H9 (cell line): ENCODE data around the gene HCK. TPM values are rescaled to one million over a fixed set of nuclear protein-coding genes. Genes with fewer than 3 reads are reported as not detected.

ENCODE experiments used
- DNase-seq: peaks from one replicate; pipeline ENCODE4 v3.0.0-alpha.2; 2017
- H2AFZ ChIP-seq: one replicate; pipeline ENCODE4 v1.6.1; 2013; ENCODE audit warnings: mild to moderate bottlenecking, low read length, control low read depth, moderate library complexity
- H2AK5ac ChIP-seq: 2 replicates; pipeline ENCODE4 v1.6.1; 2013; ENCODE audit warnings: low read length, control low read depth, mixed read lengths; ENCODE audit not compliant: insufficient read length
- H2BK120ac ChIP-seq: one replicate; pipeline ENCODE4 v1.6.1; 2013; ENCODE audit warnings: low read depth, mild to moderate bottlenecking, low read length, control low read depth, inconsistent platforms; ENCODE audit not compliant: poor library complexity, severe bottlenecking
- H2BK12ac ChIP-seq: 2 replicates; pipeline ENCODE4 v1.6.1; 2013; ENCODE audit warnings: low read length, control low read depth, mixed read lengths, low read depth; ENCODE audit not compliant: insufficient read length
- H2BK15ac ChIP-seq: 2 replicates; pipeline ENCODE4 v1.6.1; 2013; ENCODE audit warnings: low read depth, low read length, control low read depth
- H2BK20ac ChIP-seq: one replicate; pipeline ENCODE4 v1.6.1; 2013; ENCODE audit warnings: low read depth, mild to moderate bottlenecking, low read length, control low read depth, inconsistent platforms; ENCODE audit not compliant: poor library complexity, severe bottlenecking
- H2BK5ac ChIP-seq: 2 replicates; pipeline ENCODE4 v1.6.1; 2013; ENCODE audit warnings: low read length, control low read depth, mixed read lengths; ENCODE audit not compliant: insufficient read length
- H3K14ac ChIP-seq: 2 replicates; pipeline ENCODE4 v1.6.1; 2013; ENCODE audit warnings: low read length, control low read depth; ENCODE audit not compliant: insufficient read depth
- H3K18ac ChIP-seq: 2 replicates; pipeline ENCODE4 v1.6.1; 2013; ENCODE audit warnings: low read depth, mild to moderate bottlenecking, mixed read lengths, low read length, control low read depth; ENCODE audit not compliant: insufficient read length
- H3K23ac ChIP-seq: 2 replicates; pipeline ENCODE4 v1.6.1; 2013; ENCODE audit warnings: low read length, control low read depth, mixed read lengths, low read depth; ENCODE audit not compliant: insufficient read length
- H3K23me2 ChIP-seq: 2 replicates; pipeline ENCODE4 v1.6.1; 2013; ENCODE audit warnings: low read depth, mild to moderate bottlenecking, mixed read lengths, low read length, control low read depth; ENCODE audit not compliant: insufficient read length, poor library complexity, severe bottlenecking
- H3K27ac ChIP-seq: 2 replicates; pipeline ENCODE4 v1.5.1; 2013; ENCODE audit warnings: low read length, control low read depth, mixed read lengths, low read depth; ENCODE audit not compliant: insufficient read length
- H3K27me3 ChIP-seq: 2 replicates; pipeline ENCODE4 v1.6.1; 2013; ENCODE audit warnings: low read length, control low read depth, inconsistent platforms; ENCODE audit not compliant: insufficient read depth
- H3K4ac ChIP-seq: 2 replicates; pipeline ENCODE4 v1.6.1; 2013; ENCODE audit warnings: low read depth, mild to moderate bottlenecking, control low read depth, inconsistent platforms, low read length, moderate library complexity
- H3K4me1 ChIP-seq: 2 replicates; pipeline ENCODE4 v1.6.1; 2013; ENCODE audit warnings: low read length, control low read depth, inconsistent platforms; ENCODE audit not compliant: insufficient read depth
- H3K4me2 ChIP-seq: 2 replicates; pipeline ENCODE4 v1.6.1; 2013; ENCODE audit warnings: low read length, control low read depth, mixed read lengths; ENCODE audit not compliant: insufficient read length, insufficient read depth
- H3K56ac ChIP-seq: 2 replicates; pipeline ENCODE4 v1.6.1; 2013; ENCODE audit warnings: low read depth, mild to moderate bottlenecking, mixed read lengths, low read length, control low read depth; ENCODE audit not compliant: insufficient read length
- H3K79me1 ChIP-seq: 2 replicates; pipeline ENCODE4 v1.6.1; 2013; ENCODE audit warnings: low read depth, mild to moderate bottlenecking, moderate library complexity, low read length, control low read depth, inconsistent platforms; ENCODE audit not compliant: insufficient read depth, poor library complexity, severe bottlenecking
- H3K79me2 ChIP-seq: 2 replicates; pipeline ENCODE4 v1.6.1; 2013; ENCODE audit warnings: low read length, control low read depth, inconsistent platforms; ENCODE audit not compliant: insufficient read depth
- H3K9ac ChIP-seq: 2 replicates; pipeline ENCODE4 v1.6.1; 2013; ENCODE audit warnings: low read length, control low read depth, mixed read lengths; ENCODE audit not compliant: insufficient read length; ENCODE audit errors: extremely low read depth
- H3K9me3 ChIP-seq: one replicate; pipeline ENCODE4 v1.6.1; 2013; ENCODE audit warnings: low read depth, low read length, inconsistent platforms; ENCODE audit not compliant: control insufficient read depth
- H3T11ph ChIP-seq: one replicate; pipeline ENCODE4 v1.6.1; 2013; ENCODE audit warnings: mild to moderate bottlenecking, low read length, control low read depth, inconsistent platforms
- H4K20me1 ChIP-seq: one replicate; pipeline ENCODE4 v1.6.1; 2013; ENCODE audit not compliant: control insufficient read depth, insufficient read length, insufficient read depth
- H4K5ac ChIP-seq: 2 replicates; pipeline ENCODE4 v1.6.1; 2013; ENCODE audit warnings: low read depth, mild to moderate bottlenecking, mixed read lengths, low read length, control low read depth; ENCODE audit not compliant: insufficient read length
- H4K8ac ChIP-seq: replicated peaks from 2 replicates; pipeline ENCODE4 v1.6.1; 2013; ENCODE audit warnings: low read length, control low read depth, mixed read lengths, low read depth; ENCODE audit not compliant: insufficient read length
- H4K91ac ChIP-seq: 2 replicates; pipeline ENCODE4 v1.6.1; 2013; ENCODE audit warnings: low read depth, mild to moderate bottlenecking, moderate library complexity, mixed read lengths, low read length, control low read depth; ENCODE audit not compliant: insufficient read length
- H3K27ac Mint-ChIP-seq, 3 experiments: 2 replicates in 2 of 3; 3 replicates in 1 of 3; pipeline ENCODE4 v1.8.0; 2020 to 2021; ENCODE audit warnings: mixed read lengths in 3 of 3, mild to moderate bottlenecking in 1 of 3, moderate library complexity in 1 of 3
- H3K27me3 Mint-ChIP-seq: 2 replicates; pipeline ENCODE4 v1.8.0; 2021; ENCODE audit warnings: low read depth, mild to moderate bottlenecking, moderate library complexity, mixed read lengths
- H3K36me3 Mint-ChIP-seq, 3 experiments: 2 replicates in 2 of 3; 3 replicates in 1 of 3; pipeline ENCODE4 v1.8.0; 2020 to 2021; ENCODE audit warnings: low read depth in 3 of 3, mixed read lengths in 3 of 3; ENCODE audit not compliant: insufficient read depth in 1 of 3
- H3K4me1 Mint-ChIP-seq, 2 experiments: 2 replicates each; pipeline ENCODE4 v1.8.0; 2020; ENCODE audit warnings: mixed read lengths in 2 of 2
- H3K4me3 Mint-ChIP-seq, 2 experiments: 2 replicates in 1 of 2; 3 replicates in 1 of 2; pipeline ENCODE4 v1.8.0; 2020 to 2021; ENCODE audit warnings: mild to moderate bottlenecking in 2 of 2, mixed read lengths in 2 of 2, moderate library complexity in 1 of 2
- H3K9me3 Mint-ChIP-seq, 2 experiments: 2 replicates in 1 of 2; 3 replicates in 1 of 2; pipeline ENCODE4 v1.8.0; 2020; ENCODE audit warnings: mild to moderate bottlenecking in 2 of 2, mixed read lengths in 2 of 2, moderate library complexity in 1 of 2
- CTCF ChIP-seq: fragments of 200-600 bp; sonication (generic); conservative IDR thresholded peaks from 3 replicates; pipeline ENCODE4 v1.8.0; 2021; ENCODE audit warnings: antibody characterized with exemption, mild to moderate bottlenecking
- WGBS: extraction: QIAGEN DNeasy Blood & Tissue Kit; methylation state at CpG from one replicate; pipeline ENCODE4 v1.1.7; 2013; ENCODE audit warnings: missing lambda C conversion rate, low lambda C conversion rate, mixed read lengths; ENCODE audit not compliant: insufficient read length; ENCODE audit errors: extremely low coverage; 5-methylcytosine and 5-hydroxymethylcytosine counted together
- total RNA-seq: library from RNA; stranded (reverse); gene quantifications from 2 replicates; pipeline ENCODE4 v1.2.1, GENCODE V29; 2021

The HCK gene
- total RNA-seq, 1 experiment from 2014 or later = 1.7 TPM

- H3K9me3 Mint-ChIP-seq = peaks cover 0 to 4% of the 10 kb centered on the region in 2 experiments; a peak in 1 of 5 replicates
Measured at GRCh38 chr20:32036716-32037485, 15.1 kb upstream of the HCK start.

More at GRCh38 chr20:32036716-32037485, 15.1 kb upstream of the HCK start:
- H4K5ac ChIP-seq = no peak overlapping the region
- no peak overlapping the region for H4K91ac ChIP-seq
- no peaks in the 10 kb centered on the region for H4K20me1 ChIP-seq
- peaks cover 0 to 5% (median 0%) of the 10 kb centered on the region in 3 experiments; a peak in 1 of 7 replicates for H3K36me3 Mint-ChIP-seq
- no peak overlapping the region for H3K23ac ChIP-seq
- no peak overlapping the region for H3K14ac ChIP-seq
- H2BK15ac ChIP-seq = no peak overlapping the region
- no peaks in the 10 kb centered on the region for H3K27me3 ChIP-seq
- no peaks in the 10 kb centered on the region for H3K9me3 ChIP-seq
- no peak overlapping the region for H3K4me2 ChIP-seq
- H2AK5ac ChIP-seq = no peak overlapping the region
- TF ChIP-seq CTCF = no peak
- H3K79me2 ChIP-seq = no peaks in the 10 kb centered on the region
- no peak overlapping the region for H2AFZ ChIP-seq
- WGBS = no CpG with 5 or more reads among the region's 10 CpGs
- H3K4me1 Mint-ChIP-seq = peaks cover 27 to 39% of the 10 kb centered on the region in 2 experiments
- H3K27me3 Mint-ChIP-seq = peaks cover 24% of the 10 kb centered on the region
- H3K9ac ChIP-seq = no peak overlapping the region
- no peak overlapping the region for H3K18ac ChIP-seq
- H2BK20ac ChIP-seq = no peak overlapping the region
- H2BK12ac ChIP-seq = no peak overlapping the region
- H3K23me2 ChIP-seq = no peaks in the 10 kb centered on the region
- no peak for DNase-seq
- no peak overlapping the region for H3K4ac ChIP-seq
- no peak overlapping the region for H2BK5ac ChIP-seq
- no peak overlapping the region for H3T11ph ChIP-seq
- no peak overlapping the region for H3K4me3 Mint-ChIP-seq
- H4K8ac ChIP-seq = no peak overlapping the region
- no peak overlapping the region for H3K27ac ChIP-seq
- H3K56ac ChIP-seq = no peak overlapping the region
- no peak overlapping the region for H2BK120ac ChIP-seq
- no peaks in the 10 kb centered on the region for H3K79me1 ChIP-seq
- H3K27ac Mint-ChIP-seq = no peak overlapping the region
- no peaks in the 10 kb centered on the region; the same call in 1 of the 2 replicates for H3K4me1 ChIP-seq
